Activated B cell treated with CpG ODN at 0.5 μM for 24 hours (primary cell): Measurements from ENCODE around the gene SENP2. TPM values are rescaled to one million over a fixed set of nuclear protein-coding genes. Genes with fewer than 3 reads are reported as not detected.

Experiments
- ATAC-seq: fragments of 200-7000 bp; cut with Tn5 transposase; one replicate; pipeline ENCODE4 v1.10.0; 2021; ENCODE audit warnings: low read depth, mild to moderate bottlenecking, moderate library complexity
- CTCF ChIA-PET: fragments of 350-600 bp; sonication (Branson Sonifier 250); formaldehyde crosslinking; loops from one replicate; lab custom pipeline; 2021; ENCODE audit warnings: antibody characterized with exemption; lab: Charles Lee
- POLR2A ChIA-PET: fragments of 350-600 bp; sonication (Branson Sonifier 250); formaldehyde crosslinking; loops from one replicate; lab custom pipeline; 2021; ENCODE audit warnings: antibody characterized with exemption; lab: Charles Lee
- DNase-seq: peaks from one replicate; pipeline ENCODE4 v3.0.0; 2022
- H3K27ac Mint-ChIP-seq: one replicate; pipeline ENCODE4 v1.8.0; 2020; ENCODE audit warnings: mixed read lengths
- H3K27me3 Mint-ChIP-seq: one replicate; pipeline ENCODE4 v1.8.0; 2021; ENCODE audit warnings: mixed read lengths
- H3K36me3 Mint-ChIP-seq: one replicate; pipeline ENCODE4 v1.8.0; 2021; ENCODE audit warnings: low read depth, mixed read lengths
- H3K4me1 Mint-ChIP-seq: one replicate; pipeline ENCODE4 v1.8.0; 2021; ENCODE audit warnings: mixed read lengths
- H3K4me3 Mint-ChIP-seq: one replicate; pipeline ENCODE4 v1.8.0; 2020; ENCODE audit warnings: mild to moderate bottlenecking, mixed read lengths
- H3K9me3 Mint-ChIP-seq: one replicate; pipeline ENCODE4 v1.8.0; 2020; ENCODE audit warnings: mixed read lengths
- CTCF ChIP-seq: fragments of 200-600 bp; IDR thresholded peaks from one replicate; pipeline ENCODE4 v1.8.0; 2022; ENCODE audit warnings: antibody characterized with exemption, mild to moderate bottlenecking
- intact Hi-C: fragments of 100-400 bp; cut with micrococcal nuclease; formaldehyde crosslinking; loops from one replicate; pipeline ENCODE4 v1.15.1; 2024
- total RNA-seq: library from RNA; stranded (reverse); gene quantifications from 2 replicates; pipeline ENCODE4 v1.2.3, GENCODE V29; 2022

The SENP2 gene
- total RNA-seq, 1 donor from 2014 or later, result 47.1 TPM

GRCh38 chr3:185656321-185656840 lies 70.3 kb downstream of the SENP2 start:
- Mint-ChIP-seq H3K4me1 (no peaks in the 10 kb centered on the region), H3K27me3 (peaks cover 6% of the 10 kb centered on the region), H3K27ac (no peak overlapping the region), H3K4me3 (no peak overlapping the region), H3K9me3 (no peaks in the 10 kb centered on the region), H3K36me3 (no peaks in the 10 kb centered on the region)
- ChIA-PET CTCF (interaction anchor here (1.7 kb wide), 1 partner anchor 112 kb away, joined by 3 read pairs; no protein-coding TSS in a partner anchor), POLR2A (interaction anchor here (0.6 kb wide), 1 partner anchor 275 kb away, joined by 6 read pairs; no protein-coding TSS in a partner anchor)
- no peak for TF ChIP-seq CTCF
- ATAC-seq (no peak), DNase-seq (no peak)
- intact Hi-C loops, result no loop called here

- Mint-ChIP-seq H3K27me3 (peaks cover 6% of the 10 kb centered on the region), H3K9me3 (no peaks in the 10 kb centered on the region), H3K36me3 (no peaks in the 10 kb centered on the region), H3K27ac (no peak overlapping the region), H3K4me3 (no peak overlapping the region), H3K4me1 (no peaks in the 10 kb centered on the region)
- ATAC-seq (no peak), DNase-seq (no peak)
- intact Hi-C loops, result no loop called here
- ChIA-PET POLR2A (no interaction called here), CTCF (interaction anchor here (1.7 kb wide), 1 partner anchor 111 kb away, joined by 3 read pairs; no protein-coding TSS in a partner anchor)
- no peak for TF ChIP-seq CTCF
Observed at GRCh38 chr3:185657211-185657610, 71.1 kb downstream of the SENP2 start.

GRCh38 chr3:185657691-185658503 lies 71.8 kb downstream of the SENP2 start:
- ATAC-seq (no peak), DNase-seq (no peak)
- intact Hi-C loops, result no loop called here
- ChIA-PET CTCF (interaction anchor here (1.7 to 5.2 kb wide), 3 partner anchors 109 to 959 kb away, joined by 3 to 71 read pairs (median 9); no protein-coding TSS in a partner anchor), POLR2A (no interaction called here)
- H3K27ac Mint-ChIP-seq, result no peak overlapping the region
- H3K4me1 Mint-ChIP-seq, result no peaks in the 10 kb centered on the region
- no peak overlapping the region for H3K4me3 Mint-ChIP-seq
- peaks cover 7% of the 10 kb centered on the region for H3K27me3 Mint-ChIP-seq
- no peaks in the 10 kb centered on the region for H3K9me3 Mint-ChIP-seq
- H3K36me3 Mint-ChIP-seq, result no peaks in the 10 kb centered on the region
- no peak for TF ChIP-seq CTCF

GRCh38 chr3:185658504-185658912 lies 72.4 kb downstream of the SENP2 start:
- DNase-seq, result no peak
- H3K27me3 Mint-ChIP-seq, result peaks cover 14% of the 10 kb centered on the region
- H3K36me3 Mint-ChIP-seq, result no peaks in the 10 kb centered on the region
- no peak overlapping the region for H3K27ac Mint-ChIP-seq
- intact Hi-C loops, result no loop called here
- no peaks in the 10 kb centered on the region for H3K9me3 Mint-ChIP-seq
- no peak for ATAC-seq
- TF ChIP-seq CTCF, result no peak
- POLR2A ChIA-PET, result no interaction called here
- no peak overlapping the region for H3K4me3 Mint-ChIP-seq
- H3K4me1 Mint-ChIP-seq, result no peaks in the 10 kb centered on the region
- CTCF ChIA-PET, result interaction anchor here (0.7 to 5.2 kb wide), 3 partner anchors 108 to 959 kb away, joined by 3 to 71 read pairs (median 9); no protein-coding TSS in a partner anchor

- no peak for TF ChIP-seq CTCF
- intact Hi-C loops, result no loop called here
- no peaks in the 10 kb centered on the region for H3K4me1 Mint-ChIP-seq
- DNase-seq (no peak), ATAC-seq (no peak)
- POLR2A ChIA-PET, result interaction anchor here (0.7 kb wide), 1 partner anchor 120 kb away, joined by 4 read pairs; no protein-coding TSS in a partner anchor
- peaks cover 16% of the 10 kb centered on the region for H3K27me3 Mint-ChIP-seq
- no peaks in the 10 kb centered on the region for H3K36me3 Mint-ChIP-seq
- no peak overlapping the region for H3K27ac Mint-ChIP-seq
- CTCF ChIA-PET, result interaction anchor here (0.7 to 5.2 kb wide), 4 partner anchors 12 to 958 kb away, joined by 3 to 71 read pairs (median 10); no protein-coding TSS in a partner anchor
- no peaks in the 10 kb centered on the region for H3K9me3 Mint-ChIP-seq
- no peak overlapping the region for H3K4me3 Mint-ChIP-seq
Observed at GRCh38 chr3:185658943-185659342, 72.8 kb downstream of the SENP2 start.
